A172 (cell line): ENCODE measurements around the gene ST8SIA6. TPM values are rescaled to one million over a fixed set of nuclear protein-coding genes. Genes with fewer than 3 reads are reported as not detected.
"Not testable (repeated sequence)": the region's sequence is repeated elsewhere in the genome, so short reads cannot be mapped to it uniquely, and the experiment has no call there.

ENCODE experiments used
- DNase-seq: peaks from one replicate; pipeline ENCODE4 v3.0.0-alpha.2; 2015; ENCODE audit warnings: low spot score
- total RNA-seq: library from RNA; depleted of rRNA; stranded (reverse); fragments of >200 nt; shearing (Covaris generic); gene quantifications from 2 replicates; pipeline ENCODE4 v1.2.3, GENCODE V29; 2014

Gene ST8SIA6
- total RNA-seq, 1 experiment from 2014 or later, result 1.00 TPM

DNA sequence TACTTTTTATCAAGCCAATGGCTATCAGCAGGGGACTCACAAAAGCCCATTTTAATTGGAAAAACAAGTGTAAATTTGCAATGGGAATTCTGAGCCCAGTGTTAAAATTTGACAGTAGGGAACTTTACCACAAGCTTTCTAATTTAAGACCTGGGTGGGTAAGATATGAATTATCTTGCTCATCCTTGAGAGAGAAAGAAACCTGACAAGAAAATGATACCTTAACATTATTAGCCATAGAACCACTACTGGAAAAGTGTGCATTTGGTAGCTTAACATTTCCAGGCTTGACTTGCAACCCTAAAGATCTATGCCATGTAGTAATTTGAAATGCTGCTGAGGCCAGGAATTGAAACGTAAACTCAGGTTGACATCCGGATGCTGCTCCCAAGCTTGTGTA, 2.7 kb upstream of the ST8SIA6 start:
- DNase-seq, result no peak

DNA sequence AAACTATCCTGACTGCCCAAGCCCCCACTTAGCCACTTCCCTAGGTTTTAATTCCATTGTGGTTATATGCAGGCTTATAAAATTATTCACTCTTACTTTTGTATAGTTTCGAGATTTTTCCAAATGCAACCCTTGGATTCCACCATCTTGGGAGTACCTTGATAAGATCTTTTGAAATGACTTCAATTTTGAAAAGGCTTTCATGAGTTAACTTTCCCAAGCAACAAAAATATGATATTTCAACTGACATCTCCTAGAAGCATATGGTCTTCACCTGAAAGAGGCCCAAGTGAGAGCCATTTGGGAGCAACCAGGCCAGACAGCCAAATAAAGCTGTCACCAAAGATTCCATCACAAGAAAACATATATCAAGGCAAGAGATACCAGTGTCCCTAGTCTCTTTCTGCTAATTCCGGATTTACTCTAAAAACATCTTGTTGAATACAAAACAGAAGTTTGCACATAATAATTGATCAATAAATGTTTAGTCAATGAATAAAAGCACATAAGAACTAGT, 1.7 kb upstream of the ST8SIA6 start:
- DNase-seq, result no peak

DNA sequence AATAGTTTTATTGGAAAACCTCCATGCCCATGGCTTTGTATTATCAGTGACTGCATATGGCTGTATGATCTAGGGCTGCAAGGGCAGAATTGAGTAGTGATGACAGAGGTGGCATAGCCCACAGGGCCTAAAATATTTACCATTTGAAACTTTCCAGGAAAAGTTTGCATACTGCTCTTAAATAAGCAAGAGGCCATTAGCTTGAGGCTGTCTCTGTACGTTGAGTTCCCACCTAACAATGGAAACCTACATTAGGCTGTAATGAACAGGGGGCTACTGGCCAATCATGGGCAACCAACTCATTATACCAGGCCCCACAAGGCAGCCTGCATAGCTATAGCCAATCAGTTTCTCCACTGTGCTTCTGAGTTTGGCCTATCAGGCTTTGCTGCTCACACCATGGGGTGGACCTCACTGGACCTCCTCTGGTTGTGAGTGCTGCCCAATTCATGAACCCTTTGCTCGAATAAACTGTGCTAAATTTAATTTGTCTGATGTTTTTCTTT, 673 bp upstream of the ST8SIA6 start:
- DNase-seq, result no peak

DNA sequence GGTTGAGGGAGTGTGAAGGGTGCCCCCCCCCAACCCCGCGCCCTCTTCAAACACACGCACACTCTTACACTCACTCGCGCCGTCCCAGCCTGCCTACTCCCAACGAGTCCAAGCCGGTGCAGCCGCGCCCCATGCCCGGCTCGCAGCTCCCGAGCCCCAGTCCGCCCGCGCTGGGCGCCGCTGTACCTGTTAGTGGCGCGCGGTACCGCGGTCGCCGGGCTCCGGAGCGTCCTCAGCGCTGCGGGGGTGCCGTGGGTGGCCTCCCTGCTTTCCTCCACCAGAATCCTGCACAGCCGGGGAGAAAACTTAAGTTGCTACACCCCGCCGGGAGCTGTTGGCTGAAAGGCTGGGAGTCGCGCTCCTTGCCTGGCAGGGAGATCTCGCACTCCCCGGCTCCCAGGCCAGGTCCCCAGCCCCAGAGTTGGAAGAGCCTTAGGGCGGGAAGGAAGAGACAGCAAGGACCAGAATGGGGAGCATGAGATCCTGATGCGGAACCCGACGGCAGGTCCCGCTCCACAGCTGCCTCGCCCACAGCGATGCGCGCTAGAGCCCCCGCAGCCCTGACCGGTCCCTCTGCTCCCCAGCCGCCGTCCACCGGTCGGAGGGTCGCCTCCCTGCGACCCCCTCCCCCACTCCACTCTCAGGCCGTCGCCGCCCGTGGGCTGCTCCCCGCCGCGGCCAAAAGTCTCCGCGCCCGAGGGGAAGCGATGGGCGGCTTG, 863 bp downstream of the ST8SIA6 start:
- DNase-seq, result peak; percentile 27

DNA sequence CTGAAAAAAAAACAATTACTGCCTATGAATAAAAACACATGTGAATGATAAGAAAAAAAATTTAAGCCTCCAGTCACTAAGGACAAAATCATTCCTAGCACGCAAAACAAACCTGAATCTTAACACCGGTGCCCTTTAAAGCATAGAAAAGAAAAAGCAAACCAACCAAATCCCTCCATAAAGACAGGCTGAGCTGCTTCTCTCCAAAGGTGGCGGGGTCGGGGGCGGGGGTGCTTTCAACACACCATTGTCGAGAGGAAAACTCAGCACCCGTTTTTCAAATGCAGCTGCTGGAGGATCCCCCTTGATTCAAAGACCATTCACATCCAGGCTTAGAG, 1.4 kb downstream of the ST8SIA6 start:
- no peak for DNase-seq

DNA sequence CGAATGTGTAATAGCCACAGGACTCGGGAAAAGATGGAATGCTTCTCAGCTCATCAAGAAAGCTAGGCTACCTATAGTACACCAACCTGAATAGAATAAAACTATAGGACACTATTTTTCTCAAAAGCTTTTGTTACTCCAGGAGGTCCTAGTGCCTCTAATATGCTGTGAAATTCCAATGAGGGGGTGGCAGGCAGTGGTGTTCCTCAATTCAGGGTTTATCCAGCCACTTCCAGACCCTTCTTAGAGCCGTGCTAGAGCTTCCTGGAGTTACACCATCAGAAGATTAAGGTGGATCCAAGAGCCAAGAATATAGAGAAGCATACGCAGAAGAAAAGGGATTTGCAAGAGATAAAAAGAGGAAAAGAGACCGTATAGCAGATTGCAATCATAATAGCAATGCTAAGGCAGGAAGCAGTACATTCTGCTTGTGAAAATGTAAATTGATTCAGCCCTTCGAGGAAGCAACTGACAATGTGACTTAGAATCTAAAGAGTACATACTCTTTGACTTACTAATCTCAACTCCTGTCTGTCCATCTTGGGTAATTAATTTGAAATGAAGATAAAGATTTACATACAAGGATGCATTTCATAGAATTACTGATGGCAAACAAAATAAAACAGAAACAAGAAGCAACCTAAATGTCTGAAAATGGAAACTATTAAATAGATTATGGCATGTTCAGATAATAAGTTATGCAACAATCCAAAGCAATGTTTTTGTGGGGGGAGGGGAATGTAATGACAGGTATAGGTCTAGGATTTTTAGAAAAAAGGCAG, 2.1 kb downstream of the ST8SIA6 start:
- DNase-seq, result no peak

DNA sequence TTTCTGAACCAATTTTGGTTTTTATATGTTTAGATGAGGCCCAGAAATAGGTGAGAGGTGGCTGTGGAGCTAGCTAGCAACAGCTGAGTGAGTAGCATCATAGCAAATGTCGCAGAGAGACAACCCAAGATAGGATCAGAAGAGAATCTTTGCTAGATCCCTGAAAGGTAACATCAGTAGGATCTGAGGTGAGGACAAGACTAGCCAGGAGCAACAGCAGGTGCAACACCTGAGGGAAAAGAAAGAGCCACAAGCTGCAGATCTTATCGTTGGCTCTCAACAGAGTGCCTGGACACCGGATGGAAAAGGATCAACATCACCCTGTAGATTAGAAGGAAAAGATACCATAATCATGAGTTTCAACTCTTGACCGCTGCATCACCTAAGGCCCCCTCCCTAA, 4.4 kb downstream of the ST8SIA6 start:
- no peak for DNase-seq

DNA sequence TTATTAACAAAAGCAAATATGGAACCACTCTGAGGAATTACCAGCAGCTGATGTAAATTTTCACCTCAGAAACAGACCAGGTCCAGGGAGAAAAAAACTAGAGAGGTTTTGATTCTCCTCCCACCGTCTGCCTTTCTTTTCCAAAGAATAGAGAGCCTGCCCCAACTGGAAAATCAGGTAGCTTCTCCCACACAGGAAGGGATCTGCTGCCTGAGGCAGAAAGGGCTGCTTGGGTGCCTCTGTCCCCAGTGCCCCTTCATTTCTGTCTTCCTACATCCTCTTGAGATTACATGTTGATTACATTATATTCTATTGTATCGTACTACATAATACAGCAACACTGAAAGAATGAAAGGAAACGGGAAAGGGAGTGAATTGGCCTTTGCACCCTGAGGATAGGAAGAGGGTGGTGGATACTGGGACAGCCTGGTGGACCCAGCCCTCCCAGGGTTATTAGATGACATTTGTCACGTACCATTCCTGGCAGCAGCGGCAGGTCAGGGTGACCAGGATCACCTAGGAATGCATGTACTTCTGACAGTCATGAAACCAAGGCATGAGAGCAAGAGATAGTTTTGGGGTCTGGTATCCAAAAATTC, 8.9 kb downstream of the ST8SIA6 start:
- no peak for DNase-seq

DNA sequence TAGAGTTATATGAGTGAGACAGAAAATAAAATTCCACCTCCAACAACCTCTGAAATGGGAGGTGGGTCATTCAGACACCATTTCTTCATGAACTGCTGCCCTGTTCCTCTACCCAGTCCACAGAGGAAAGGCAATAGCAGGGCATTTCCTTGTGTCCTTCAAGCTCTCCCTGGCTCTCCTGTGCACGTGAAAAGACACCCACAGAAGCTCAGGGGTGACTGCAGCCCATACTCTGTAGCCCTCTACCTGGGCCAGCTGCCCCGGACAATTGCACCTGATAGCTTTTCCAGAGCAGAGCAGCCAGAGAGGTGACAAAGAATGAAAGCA, 10.0 kb downstream of the ST8SIA6 start:
- no peak for DNase-seq

DNA sequence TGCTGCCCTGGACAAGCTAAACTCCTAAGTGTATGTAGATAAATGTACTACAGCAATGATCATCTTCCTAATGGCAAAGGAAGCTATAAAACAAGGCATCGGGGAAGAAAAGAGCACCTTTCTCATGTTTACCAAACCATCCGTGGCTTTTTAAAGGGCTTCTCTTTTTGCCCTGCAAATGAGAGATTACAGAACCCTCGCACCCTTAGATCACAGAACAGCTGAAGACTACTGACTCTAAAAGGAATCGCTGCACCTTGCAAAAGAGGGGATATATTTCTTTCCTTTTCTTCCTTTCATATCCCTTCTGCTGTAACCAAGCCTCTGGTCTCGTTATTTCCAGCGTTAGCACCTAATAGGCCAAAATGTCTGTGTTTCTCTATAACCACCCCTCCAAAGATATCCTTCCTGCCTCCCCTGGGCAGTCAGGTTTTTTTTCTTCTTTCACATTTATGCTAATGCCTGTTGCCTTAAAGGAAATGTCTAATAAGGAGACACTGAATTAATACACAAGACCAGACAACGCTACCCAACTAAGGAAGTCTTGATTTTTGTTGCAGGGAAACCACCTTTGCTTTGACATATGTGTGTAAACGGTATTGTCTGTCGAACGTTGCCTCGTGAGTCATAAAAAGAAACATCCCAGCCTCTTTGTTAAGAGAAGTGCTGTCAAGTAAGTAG, 10.5 kb downstream of the ST8SIA6 start:
- DNase-seq, result no peak

DNA sequence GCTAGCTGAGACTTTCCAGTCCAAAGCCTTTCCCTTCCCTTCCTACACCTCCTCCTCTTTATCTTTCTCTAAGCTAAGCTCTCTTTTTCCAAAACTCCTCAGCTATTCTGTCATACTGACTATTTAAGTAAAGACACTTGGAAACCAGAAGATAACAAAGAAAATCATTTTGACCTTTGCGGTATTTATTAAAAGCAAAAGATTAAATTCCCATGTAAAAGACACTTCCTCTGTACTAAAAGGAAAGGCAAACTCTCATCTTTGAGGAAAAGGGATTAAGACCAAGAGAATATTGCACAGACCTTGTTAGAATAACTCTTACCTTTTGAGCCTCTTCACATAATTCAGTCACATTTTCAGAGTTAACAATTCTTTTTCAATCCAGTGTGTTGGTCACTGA, 15.8 kb downstream of the ST8SIA6 start:
- DNase-seq, result no peak

DNA sequence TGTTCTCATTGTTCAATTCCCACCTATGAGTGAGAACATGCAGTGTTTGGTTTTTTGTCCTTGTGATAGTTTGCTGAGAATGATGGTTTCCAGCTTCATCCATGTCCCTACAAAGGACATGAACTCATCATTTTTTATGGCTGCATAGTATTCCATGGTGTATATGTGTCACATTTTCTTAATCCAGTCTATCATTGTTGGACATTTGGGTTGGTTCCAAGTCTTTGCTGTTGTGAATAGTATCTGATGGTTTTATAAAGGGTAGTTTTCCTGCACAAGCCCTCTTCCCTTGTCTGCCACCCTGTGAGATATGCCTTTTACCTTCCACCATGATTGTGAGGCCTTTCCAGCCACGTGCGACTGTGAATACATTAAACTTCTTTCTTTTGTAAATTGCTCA, 17.8 kb downstream of the ST8SIA6 start:
- not testable (repeated sequence) for DNase-seq

DNA sequence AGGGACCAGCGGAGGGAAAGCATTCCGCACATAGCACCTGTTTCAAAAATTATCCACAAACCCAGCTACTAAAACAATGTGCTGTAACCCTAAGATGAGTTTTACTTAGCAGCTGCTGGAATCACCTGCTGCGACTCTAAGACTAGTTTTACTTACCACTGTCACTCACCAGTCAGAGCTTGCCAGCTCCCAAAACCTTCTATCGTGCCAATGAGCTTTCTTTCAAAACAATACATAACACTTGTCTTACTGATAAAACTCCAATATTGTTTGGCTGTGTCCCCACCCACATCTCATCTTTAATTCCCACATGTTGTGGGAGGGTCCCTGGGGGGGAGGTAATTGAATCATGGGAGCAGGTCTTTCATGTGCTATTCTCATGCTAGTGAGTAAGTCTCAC, 18.4 kb downstream of the ST8SIA6 start:
- no peak for DNase-seq

DNA sequence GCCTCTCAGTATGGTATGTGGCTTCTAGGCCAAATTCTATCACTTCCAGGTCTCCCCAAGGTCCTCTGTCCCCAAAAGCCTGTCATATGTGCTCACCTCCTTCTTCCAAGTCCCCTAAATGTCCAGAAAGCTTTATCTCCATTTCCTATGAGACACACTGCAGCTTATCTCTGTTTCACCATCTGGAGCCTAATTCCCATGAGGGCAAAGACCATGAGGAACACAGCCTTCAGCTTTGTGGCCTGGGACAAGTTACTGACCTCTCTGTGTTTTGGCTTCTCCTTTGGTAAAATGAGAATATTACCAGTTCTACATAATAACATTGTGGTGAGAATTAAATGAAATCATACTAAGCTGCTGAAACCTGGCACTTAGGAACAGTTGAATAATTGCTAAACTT, 19.2 kb downstream of the ST8SIA6 start:
- DNase-seq, result no peak

DNA sequence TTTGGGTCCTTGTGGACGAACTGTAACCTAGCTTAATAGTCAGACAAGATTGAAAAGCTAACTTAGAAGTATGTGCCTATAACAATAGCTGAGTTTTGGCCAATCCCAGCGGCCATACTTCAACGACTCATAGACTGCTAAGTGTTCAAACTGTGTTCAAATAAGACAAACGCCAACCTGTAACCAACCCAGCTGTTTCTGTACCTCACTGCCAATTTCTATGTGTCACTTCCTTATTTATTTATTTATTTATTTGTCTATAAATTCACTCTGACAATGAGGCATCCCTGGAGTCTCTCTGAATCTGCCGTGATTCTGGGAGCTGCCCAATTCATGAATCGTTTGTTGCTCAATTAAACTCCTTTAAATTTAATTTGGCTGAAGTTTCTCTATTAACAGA, 21.7 kb downstream of the ST8SIA6 start:
- peak; percentile 64 for DNase-seq

DNA sequence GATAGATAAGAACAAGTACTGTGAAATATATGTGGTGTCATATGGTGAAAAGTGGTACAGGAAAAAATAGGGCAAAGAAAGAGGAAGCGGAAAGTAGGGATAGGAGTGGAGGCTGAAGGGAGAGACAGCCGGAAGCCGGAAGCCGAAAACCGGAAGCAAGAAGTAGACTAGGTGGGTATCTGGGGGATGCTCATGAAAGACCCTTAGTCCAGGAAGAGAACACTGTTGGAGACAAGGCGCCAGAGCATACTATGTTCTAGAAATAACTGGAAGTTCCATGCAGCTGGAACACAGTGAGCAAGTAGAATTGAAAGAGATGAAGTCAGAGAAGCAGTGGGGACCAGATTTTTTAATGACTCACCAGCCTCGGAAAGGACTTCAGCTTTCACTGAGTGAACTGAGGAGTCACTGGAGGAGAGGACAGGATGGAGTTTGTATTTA, 22.5 kb downstream of the ST8SIA6 start:
- DNase-seq, result peak; percentile 61

DNA sequence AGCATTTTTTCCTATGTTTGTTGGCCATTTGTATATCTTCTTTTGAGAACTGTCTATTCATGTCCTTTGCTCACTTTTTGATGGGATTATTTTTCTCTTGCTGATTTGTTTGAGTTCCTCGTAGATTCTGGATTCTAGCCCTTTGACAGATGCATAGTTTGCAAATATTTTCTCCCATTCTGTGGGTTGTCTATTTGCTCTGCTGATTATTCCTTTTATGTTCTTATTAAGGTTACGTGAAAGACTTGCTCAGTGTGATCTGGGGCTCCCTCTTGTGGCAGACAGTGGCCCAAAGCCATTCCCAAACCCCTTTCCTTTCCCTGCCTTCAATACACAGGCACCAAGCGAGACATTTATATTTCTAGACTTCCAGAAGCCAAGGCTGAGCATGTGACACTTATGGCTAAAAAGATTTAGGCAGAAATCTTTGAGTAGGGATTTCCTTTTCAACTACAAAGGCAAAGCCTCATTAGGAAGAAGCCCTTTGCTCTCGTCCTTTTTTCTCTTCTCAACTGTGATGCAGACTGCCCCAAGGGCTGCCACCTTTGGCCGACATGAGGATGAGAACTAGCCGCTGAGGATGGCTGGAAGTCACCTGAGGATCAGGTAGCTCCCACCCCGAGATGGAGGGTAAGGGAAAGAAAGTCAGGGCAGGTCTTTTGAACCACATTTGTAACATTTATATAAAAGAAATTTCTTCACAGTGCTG, 23.6 kb downstream of the ST8SIA6 start:
- peak; percentile 74 for DNase-seq

DNA sequence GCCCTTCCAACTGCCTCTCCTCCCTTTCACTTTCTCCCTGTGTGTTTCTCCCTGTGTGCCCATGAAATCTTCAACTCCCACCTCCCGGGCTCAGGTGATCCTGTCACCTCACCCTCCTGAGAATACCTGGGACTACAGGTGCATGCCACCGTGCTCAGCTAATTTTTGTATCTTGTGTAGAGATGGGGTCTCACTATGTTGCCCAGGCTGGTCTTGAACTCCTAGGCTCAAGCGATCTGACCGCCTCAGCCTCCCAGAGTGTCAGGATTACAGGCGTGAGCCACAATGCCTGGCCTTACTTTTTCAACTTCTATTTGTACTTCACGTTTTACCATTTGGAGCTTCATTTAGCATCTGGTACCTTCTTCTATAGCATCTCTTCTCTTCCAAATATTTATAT, 24.9 kb downstream of the ST8SIA6 start:
- DNase-seq, result no peak

DNA sequence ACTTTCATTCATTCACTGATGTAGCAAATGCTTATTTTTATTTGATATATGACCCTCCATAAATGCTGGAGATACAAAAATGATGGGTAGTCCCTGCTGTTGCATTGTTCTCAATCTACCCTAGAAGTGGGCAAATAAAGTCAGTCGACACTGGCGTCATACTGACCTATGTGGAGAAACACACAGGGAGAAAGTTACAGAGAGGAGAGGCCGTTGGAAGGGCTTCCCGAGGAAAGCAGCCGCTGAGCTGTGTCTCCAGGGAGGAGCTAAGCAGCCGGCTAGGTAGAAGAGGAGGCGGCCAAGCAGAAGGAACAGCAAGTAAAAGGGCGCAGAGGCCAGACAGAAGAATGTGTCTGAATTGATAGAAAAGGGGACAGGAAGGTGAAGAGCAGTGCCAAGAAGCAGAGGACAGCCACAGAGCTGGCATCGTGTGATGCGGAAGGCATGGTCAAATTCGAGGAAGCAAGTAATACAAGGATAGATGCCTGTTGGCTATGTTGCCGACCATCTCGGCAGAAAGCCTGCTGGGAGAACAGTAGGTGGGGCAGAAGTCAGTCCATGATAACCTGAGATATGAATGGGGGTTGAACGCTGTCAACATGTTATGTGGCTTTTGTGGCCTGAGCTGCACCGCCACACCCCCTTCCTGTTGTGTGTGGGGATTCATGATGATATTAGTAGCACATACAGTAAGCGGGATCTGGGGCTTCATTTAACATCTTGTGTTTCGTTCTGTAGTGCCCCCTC, 25.9 kb downstream of the ST8SIA6 start:
- no peak for DNase-seq

DNA sequence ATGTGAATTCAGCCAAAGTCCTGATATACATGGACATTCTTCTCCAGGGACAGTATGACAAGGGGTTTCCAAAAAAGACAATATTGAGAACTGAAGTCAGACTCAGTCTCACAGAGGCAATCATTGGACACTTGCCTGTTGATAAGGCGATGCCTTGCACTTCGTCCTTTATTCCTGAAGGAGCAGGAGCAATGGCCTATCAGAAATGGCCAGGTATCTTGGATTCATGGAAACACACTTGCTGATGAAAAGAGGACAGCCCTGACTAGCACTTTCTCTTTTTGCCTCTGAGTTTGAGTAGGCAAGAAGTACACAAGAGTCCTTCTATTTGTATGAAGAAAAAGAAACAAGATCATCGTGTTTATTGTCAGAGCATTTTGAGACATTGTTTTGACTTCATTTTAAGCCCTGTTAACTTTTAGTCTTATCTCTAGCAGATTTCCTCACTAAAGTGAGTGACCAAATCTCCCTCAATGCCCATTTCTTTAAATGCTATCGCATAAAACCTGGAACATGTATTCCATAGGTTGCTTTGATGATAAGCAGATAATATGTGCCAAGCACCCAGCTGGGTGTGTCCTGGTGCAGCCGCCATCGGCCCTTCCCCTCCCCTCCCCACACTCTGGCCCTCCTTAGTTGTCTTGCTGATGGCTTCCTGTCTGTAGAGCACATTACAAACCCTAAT, 26.6 kb downstream of the ST8SIA6 start:
- DNase-seq, result no peak
